HG02870 (cell line): ENCODE measurements around the gene AKAP17A.
A peak's percentile ranks its signal among the peaks of the same experiment; 100 is the strongest.
"Not testable (repeated sequence)": the region's sequence is repeated elsewhere in the genome, so short reads cannot be mapped to it uniquely, and the experiment has no call there.

ENCODE experiments used
- ATAC-seq: cut with Tn5 transposase; IDR thresholded peaks from one replicate; pipeline ENCODE4 v1.9.1; 2021; ENCODE audit warnings: mild to moderate bottlenecking, moderate library complexity; ENCODE audit not compliant: unreplicated experiment

AKAP17A gene, protein sequence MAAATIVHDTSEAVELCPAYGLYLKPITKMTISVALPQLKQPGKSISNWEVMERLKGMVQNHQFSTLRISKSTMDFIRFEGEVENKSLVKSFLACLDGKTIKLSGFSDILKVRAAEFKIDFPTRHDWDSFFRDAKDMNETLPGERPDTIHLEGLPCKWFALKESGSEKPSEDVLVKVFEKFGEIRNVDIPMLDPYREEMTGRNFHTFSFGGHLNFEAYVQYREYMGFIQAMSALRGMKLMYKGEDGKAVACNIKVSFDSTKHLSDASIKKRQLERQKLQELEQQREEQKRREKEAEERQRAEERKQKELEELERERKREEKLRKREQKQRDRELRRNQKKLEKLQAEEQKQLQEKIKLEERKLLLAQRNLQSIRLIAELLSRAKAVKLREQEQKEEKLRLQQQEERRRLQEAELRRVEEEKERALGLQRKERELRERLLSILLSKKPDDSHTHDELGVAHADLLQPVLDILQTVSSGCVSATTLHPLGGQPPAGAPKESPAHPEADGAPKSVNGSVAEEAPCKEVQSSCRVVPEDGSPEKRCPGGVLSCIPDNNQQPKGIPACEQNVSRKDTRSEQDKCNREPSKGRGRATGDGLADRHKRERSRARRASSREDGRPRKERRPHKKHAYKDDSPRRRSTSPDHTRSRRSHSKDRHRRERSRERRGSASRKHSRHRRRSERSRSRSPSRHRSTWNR

DNA sequence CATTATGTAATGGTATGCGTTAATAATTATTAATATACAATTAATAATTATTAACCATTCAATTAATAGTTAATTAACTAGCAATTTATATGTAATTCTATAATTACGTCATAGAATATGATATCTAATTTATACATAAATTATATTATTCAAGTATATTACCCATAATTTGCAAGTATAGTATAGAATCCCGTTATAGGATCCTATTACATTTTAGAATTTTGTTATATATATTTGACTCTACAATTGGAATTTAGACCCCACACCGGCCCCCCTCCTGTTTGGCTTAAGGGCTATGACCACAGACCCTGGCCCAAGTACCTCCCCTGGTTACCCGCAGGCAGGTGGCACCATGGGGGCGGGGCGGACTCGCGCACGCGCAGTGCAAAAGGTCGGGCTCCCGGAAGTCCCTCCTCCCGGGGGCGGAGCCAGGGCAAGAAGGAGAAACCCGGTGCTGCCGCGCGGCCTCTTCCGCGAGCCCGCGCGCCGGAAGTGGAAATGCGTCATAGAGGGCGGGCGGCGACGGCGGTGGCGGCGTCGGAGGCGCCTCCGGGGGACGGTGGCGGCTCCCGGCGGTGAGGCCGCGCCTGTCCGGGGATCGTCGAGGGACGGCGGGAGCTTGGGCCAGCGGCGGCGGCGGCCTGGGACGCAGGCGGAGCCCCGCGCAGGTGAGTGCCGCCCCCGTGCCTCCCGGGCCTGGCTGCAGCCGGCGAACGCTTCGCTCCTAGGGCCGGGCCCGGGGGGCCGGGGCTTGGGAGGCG, at the start of gene AKAP17A:
Gene AKAP17A (plus strand): TSS at position 503 of the 761 bp plus-strand sequence. CDS start 1,859 bp downstream, outside the sequence.
- ATAC-seq, result peak; percentile 74

- ATAC-seq, result no peak
Observed at GRCh38 chrX:1542994-1543725, 48.2 kb upstream of the AKAP17A start.

GRCh38 chrX:1545776-1546408, 45.5 kb upstream of the AKAP17A start:
- no peak for ATAC-seq

DNA sequence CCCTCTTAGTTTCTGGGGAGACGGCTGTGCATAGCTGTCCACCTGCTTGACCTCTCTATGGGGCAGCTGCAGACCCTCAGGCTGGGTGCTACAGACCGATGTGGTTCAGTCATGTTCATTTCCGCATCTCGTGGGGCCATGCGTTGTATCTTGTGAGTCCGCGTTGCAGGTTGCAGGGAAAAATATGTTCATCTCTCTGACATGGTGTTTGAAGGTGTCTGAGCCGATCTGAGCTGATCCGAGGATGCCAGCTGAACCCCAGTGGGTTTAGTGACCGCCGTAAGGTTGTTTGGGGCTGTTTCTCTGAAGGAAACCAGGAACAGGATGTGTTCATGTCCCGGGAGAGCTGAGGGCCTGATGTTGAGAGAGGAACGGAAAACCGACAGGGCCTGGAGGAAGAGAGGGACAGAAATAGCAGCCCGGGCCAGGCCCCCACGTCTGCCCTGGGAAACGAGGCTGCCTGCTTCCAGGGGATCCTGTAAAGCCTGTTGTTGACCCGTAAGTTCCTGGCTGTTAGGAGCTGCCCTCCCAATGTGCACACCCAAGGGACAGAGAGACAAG, 44.6 kb upstream of the AKAP17A start:
- ATAC-seq, result no peak

GRCh38 chrX:1551959-1552546, 39.4 kb upstream of the AKAP17A start:
- no peak for ATAC-seq

GRCh38 chrX:1554469-1555210, 36.8 kb upstream of the AKAP17A start:
- ATAC-seq, result no peak

- ATAC-seq, result no peak
Observed at GRCh38 chrX:1555370-1555769, 36.0 kb upstream of the AKAP17A start.

GRCh38 chrX:1557442-1557841, 34.0 kb upstream of the AKAP17A start:
- ATAC-seq, result not testable (repeated sequence)

- no peak for ATAC-seq
Observed at GRCh38 chrX:1558761-1559468, 32.5 kb upstream of the AKAP17A start.

- no peak for ATAC-seq
Observed at GRCh38 chrX:1561164-1561563, 30.2 kb upstream of the AKAP17A start.

- not testable (repeated sequence) for ATAC-seq
Observed at GRCh38 chrX:1564077-1564476, 27.3 kb upstream of the AKAP17A start.

- no peak for ATAC-seq
Observed at GRCh38 chrX:1564750-1565683, 26.4 kb upstream of the AKAP17A start.

DNA sequence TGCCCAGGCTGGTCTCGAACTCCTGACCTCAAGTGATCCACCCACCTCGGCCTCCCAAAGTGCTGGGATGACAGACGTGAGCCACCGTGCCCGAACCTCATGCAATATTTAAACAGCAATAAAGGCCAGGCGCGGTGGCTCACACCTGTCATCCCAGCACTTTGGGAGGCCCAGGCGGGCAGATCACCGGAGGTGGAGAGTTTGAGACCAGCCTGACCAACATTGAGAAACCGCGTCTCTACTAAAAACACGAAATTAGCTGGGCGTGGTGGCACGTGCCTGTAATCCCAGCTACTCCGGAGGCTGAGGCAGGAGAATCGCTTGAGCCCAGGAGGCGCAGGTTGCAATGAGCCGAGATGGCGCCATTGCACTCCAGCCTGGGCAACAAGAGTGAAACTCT, 17.2 kb upstream of the AKAP17A start:
- not testable (repeated sequence) for ATAC-seq

- no peak for ATAC-seq
Observed at GRCh38 chrX:1576201-1576992, 15.0 kb upstream of the AKAP17A start.

DNA sequence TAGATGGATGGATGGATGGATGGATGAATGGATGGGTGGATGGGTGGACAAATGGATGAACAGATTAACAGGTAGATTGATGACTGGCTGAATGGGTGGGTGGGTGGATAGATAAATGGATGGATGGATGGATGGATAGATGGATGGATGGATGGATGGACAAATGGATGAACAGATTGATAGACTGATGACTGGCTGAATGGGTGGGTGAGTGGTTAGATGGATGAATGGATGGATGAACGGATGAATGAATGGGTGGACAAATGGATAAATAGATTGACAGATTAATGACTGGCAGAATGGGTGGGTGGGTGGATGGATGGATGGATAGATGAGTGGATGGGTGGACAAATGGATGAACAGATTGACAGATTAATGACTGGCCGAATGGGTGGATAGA, 13.6 kb upstream of the AKAP17A start:
- ATAC-seq, result no peak

DNA sequence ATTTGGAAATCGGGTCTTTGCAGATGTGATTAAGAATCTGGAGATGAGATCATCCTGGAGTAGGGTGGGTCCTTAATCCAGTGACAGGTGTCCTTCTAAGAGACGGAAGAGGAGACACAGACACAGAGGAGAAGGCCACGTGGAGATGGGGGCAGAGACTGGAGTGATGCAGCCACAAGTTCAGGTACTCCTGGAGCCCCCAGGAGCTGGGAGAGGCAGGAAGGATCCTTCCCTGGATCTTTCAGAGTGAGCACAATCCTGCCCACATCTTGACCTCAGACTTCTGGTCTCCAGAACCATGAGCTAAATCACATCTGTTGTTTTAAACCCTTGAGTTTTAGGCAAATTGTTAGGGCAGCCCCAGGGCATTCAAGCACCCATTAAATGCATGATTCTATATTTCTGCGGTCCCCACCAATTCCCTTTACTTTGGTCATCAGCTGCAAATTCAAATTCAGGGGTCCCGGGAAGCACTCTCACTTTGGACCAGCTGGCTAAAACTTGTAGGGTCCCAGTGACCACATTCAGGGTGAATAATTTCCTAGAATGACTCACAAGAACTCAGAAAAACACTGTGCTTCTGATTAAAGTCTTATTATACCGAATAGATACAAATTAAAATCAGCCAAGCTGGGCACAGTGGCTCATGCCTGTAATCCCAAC, 12.8 kb upstream of the AKAP17A start:
- no peak for ATAC-seq
